Ectodermal cell (in vitro differentiated cells): ENCODE measurements around the gene HNRNPA3.
"Not testable (repeated sequence)": the region's sequence is repeated elsewhere in the genome, so short reads cannot be mapped to it uniquely, and the experiment has no call there.

Experiments used
- H3K27ac ChIP-seq: 2 replicates; pipeline ENCODE4 v1.7.0; 2013; ENCODE audit warnings: mild to moderate bottlenecking, low read depth, low read length; ENCODE audit not compliant: insufficient read depth, poor library complexity, severe bottlenecking
- H3K27me3 ChIP-seq: 2 replicates; pipeline ENCODE4 v1.7.0; 2013; ENCODE audit warnings: mild to moderate bottlenecking, low read length; ENCODE audit not compliant: insufficient read depth, control insufficient read depth, poor library complexity, severe bottlenecking
- H3K36me3 ChIP-seq: one replicate; pipeline ENCODE4 v1.7.0; 2013; ENCODE audit warnings: low read length; ENCODE audit not compliant: control insufficient read depth, insufficient read depth
- H3K4me1 ChIP-seq: one replicate; pipeline ENCODE4 v1.7.0; 2013; ENCODE audit warnings: low read length; ENCODE audit not compliant: control insufficient read depth, insufficient read depth
- H3K4me3 ChIP-seq: 2 replicates; pipeline ENCODE4 v1.7.0; 2013; ENCODE audit warnings: low read depth, low read length, control low read depth; ENCODE audit not compliant: insufficient read depth
- H3K9me3 ChIP-seq: 2 replicates; pipeline ENCODE4 v1.7.0; 2013; ENCODE audit warnings: mild to moderate bottlenecking, low read length, moderate library complexity; ENCODE audit not compliant: control insufficient read depth
- WGBS, 2 experiments: methylation state at CpG; one replicate each; pipeline ENCODE4 v1.1.7; 2013; ENCODE audit warnings: missing lambda C conversion rate in 2 of 2; 5-methylcytosine and 5-hydroxymethylcytosine counted together

HNRNPA3 gene

GRCh38 chr2:177244244-177244771 is 31.7 kb downstream of the HNRNPA3 start:
- H3K36me3 ChIP-seq = no peaks in the 10 kb centered on the region
- WGBS, 2 experiments = 89 to 91% methylated on average over 6 of the region's 6 CpGs
- no peak overlapping the region for H3K4me3 ChIP-seq
- no peaks in the 10 kb centered on the region for H3K27me3 ChIP-seq
- no peaks in the 10 kb centered on the region for H3K4me1 ChIP-seq
- no peak overlapping the region for H3K27ac ChIP-seq
- no peaks in the 10 kb centered on the region for H3K9me3 ChIP-seq

DNA sequence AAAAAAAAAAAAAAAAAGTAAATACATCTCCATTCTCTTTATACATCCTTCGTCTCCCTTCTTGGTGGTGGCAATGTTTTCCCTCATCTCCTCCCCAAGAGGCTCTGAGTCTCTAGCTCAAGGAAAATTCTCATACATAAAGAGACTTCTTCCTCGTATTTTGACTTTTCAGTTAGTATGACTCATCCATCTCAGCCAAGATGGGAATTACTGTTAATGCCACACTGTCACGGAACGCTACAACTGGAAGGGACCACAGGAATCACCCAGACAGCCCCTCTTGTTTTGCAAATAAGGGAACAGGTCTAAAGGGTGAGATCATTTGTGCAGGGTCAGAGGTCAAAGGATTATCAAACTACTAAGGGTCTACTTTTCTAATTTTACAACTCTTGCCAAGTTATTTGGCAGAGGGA is 32.4 kb downstream of the HNRNPA3 start:
- H3K9me3 ChIP-seq = no peaks in the 10 kb centered on the region
- WGBS, 2 experiments = 48 to 55% methylated on average over 4 of the region's 4 CpGs
- H3K36me3 ChIP-seq = no peaks in the 10 kb centered on the region
- no peak overlapping the region for H3K4me3 ChIP-seq
- H3K27ac ChIP-seq = no peak overlapping the region
- H3K27me3 ChIP-seq = no peaks in the 10 kb centered on the region
- no peaks in the 10 kb centered on the region for H3K4me1 ChIP-seq

GRCh38 chr2:177246000-177246399 is 33.4 kb downstream of the HNRNPA3 start:
- Histone ChIP-seq H3K27me3 (no peaks in the 10 kb centered on the region), H3K4me1 (no peaks in the 10 kb centered on the region), H3K36me3 (no peaks in the 10 kb centered on the region), H3K27ac (no peak overlapping the region), H3K9me3 (no peaks in the 10 kb centered on the region), H3K4me3 (no peak overlapping the region)
- 37 to 43% methylated on average over 3 of the region's 3 CpGs for WGBS, 2 experiments

- not testable (repeated sequence) for H3K36me3 ChIP-seq, H3K27ac ChIP-seq, H3K4me3 ChIP-seq, H3K27me3 ChIP-seq, H3K4me1 ChIP-seq, H3K9me3 ChIP-seq
- 91 to 97% methylated on average over 2 of the region's 2 CpGs for WGBS, 2 experiments
These were observed 34.0 kb downstream of the HNRNPA3 start for GRCh38 chr2:177246523-177247030.

DNA sequence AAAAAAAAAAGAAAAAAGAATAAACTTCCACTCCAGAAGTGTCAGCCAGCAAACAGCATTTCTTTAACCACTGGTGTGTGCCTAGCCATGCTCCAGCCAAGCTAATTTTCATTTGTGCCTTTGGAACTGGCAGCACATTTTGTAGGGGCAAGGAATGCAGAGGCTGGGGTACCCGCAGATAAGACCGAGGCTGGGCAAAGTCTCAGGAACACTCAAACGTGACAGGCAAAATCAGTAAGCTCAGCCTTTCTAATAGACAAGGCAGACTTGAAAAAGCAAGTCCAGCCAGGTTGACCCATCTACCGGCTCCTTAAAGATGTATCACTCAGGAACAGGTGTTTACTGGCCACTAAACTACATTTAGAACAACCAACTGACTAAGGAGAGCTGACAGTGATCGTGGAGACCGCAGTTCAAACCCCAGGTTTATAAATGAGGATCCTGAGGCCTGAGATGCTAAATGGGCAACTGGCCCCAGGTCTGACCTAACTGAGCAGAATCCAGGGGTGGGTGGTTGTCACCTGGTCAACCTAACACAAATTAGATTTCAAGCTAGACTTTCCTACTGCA is 35.2 kb downstream of the HNRNPA3 start:
- Histone ChIP-seq H3K4me3 (no peak overlapping the region), H3K9me3 (no peaks in the 10 kb centered on the region), H3K27me3 (no peaks in the 10 kb centered on the region), H3K27ac (no peak overlapping the region), H3K4me1 (no peaks in the 10 kb centered on the region), H3K36me3 (no peaks in the 10 kb centered on the region)
- 93 to 96% methylated on average over 6 of the region's 6 CpGs for WGBS, 2 experiments

GRCh38 chr2:177249038-177249437 is 36.4 kb downstream of the HNRNPA3 start:
- Histone ChIP-seq H3K27me3 (no peaks in the 10 kb centered on the region), H3K27ac (no peak overlapping the region), H3K9me3 (no peaks in the 10 kb centered on the region), H3K4me1 (no peaks in the 10 kb centered on the region), H3K36me3 (no peaks in the 10 kb centered on the region), H3K4me3 (no peak overlapping the region)
- 95 to 96% methylated on average over 6 to 7 of the region's 7 CpGs for WGBS, 2 experiments

DNA sequence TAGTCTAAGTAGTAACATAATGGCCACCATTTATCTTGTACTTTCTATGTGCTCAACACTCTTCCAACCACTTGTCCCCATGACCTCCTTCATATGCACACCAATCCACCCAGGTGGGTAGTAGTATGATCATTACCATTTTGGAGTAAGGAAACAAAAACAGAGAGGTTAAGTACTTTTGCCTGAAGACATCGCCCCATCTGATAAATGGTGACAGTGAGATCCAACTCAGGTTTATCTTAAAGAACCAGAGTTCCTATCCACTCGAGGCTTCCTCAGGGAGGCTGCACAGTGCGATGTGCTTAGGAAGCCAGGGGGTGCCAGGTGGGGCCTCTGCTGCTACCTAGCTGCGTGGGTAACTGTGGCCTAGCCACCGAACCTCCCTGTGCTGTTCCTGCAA is 37.9 kb downstream of the HNRNPA3 start:
- no peaks in the 10 kb centered on the region for H3K36me3 ChIP-seq
- no peaks in the 10 kb centered on the region for H3K27me3 ChIP-seq
- H3K27ac ChIP-seq = peak overlapping the region; percentile 40
- H3K4me1 ChIP-seq = peaks cover 2% of the 10 kb centered on the region
- H3K4me3 ChIP-seq = no peak overlapping the region
- WGBS, 2 experiments = 94 to 95% methylated on average over 5 of the region's 5 CpGs
- H3K9me3 ChIP-seq = no peaks in the 10 kb centered on the region

GRCh38 chr2:177251165-177251542 is 38.6 kb downstream of the HNRNPA3 start:
- Histone ChIP-seq H3K4me1 (peaks cover 5% of the 10 kb centered on the region), H3K4me3 (no peak overlapping the region), H3K9me3 (no peaks in the 10 kb centered on the region), H3K27me3 (no peaks in the 10 kb centered on the region), H3K36me3 (no peaks in the 10 kb centered on the region), H3K27ac (no peak overlapping the region)
- WGBS, 2 experiments = 92% methylated on average over 3 of the region's 3 CpGs

- WGBS, 2 experiments = 93 to 94% methylated on average over 5 of the region's 5 CpGs
- Histone ChIP-seq H3K27ac (no peak overlapping the region), H3K27me3 (no peaks in the 10 kb centered on the region), H3K4me1 (peaks cover 5% of the 10 kb centered on the region), H3K36me3 (no peaks in the 10 kb centered on the region), H3K4me3 (no peak overlapping the region), H3K9me3 (no peaks in the 10 kb centered on the region)
These were observed 40.4 kb downstream of the HNRNPA3 start for GRCh38 chr2:177252808-177253531.

DNA sequence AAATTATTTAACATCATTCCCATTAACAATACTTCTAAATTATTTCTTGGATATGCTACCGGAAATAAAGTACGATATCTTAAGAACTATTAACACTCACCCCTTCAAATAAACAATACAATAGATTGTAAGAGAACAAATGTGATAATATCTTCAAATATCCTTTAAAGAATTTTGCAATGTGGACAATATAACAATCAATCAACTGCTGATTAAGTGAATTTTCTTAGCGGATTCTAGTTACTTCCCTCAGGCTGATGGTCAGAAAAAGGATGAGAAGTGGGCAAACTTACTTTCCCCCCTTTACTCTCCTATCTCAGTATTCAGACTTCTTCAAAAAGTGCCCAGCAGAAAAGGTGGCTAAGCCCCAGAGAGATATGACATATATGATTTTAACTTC is 41.1 kb downstream of the HNRNPA3 start:
- Histone ChIP-seq H3K27ac (no peak overlapping the region), H3K4me3 (no peak overlapping the region), H3K27me3 (no peaks in the 10 kb centered on the region), H3K36me3 (no peaks in the 10 kb centered on the region), H3K4me1 (peaks cover 5% of the 10 kb centered on the region), H3K9me3 (no peaks in the 10 kb centered on the region)
- WGBS, 2 experiments = 96 to 100% methylated on average over 1 to 3 of the region's 3 CpGs
